Epithelial cell of proximal tubule (primary cell): ENCODE results near the gene PANX2. TPM values are rescaled to one million over a fixed set of nuclear protein-coding genes. Genes with fewer than 3 reads are reported as not detected.

ENCODE experiments used
- DNase-seq: peaks from one replicate; pipeline ENCODE4 v3.0.0-alpha.2; 2011; ENCODE audit warnings: low read depth
- H3K4me3 ChIP-seq: 2 replicates; pipeline ENCODE4 v1.5.1; 2011; ENCODE audit warnings: low read depth, mild to moderate bottlenecking, low read length
- total RNA-seq: library from RNA; depleted of rRNA; stranded (reverse); fragments of >200 nt; gene quantifications from 2 replicates; pipeline ENCODE4 v1.2.3, GENCODE V29; 2015
- TF ChIP-seq, protein P1 (sequence below): conservative IDR thresholded peaks from 2 replicates; pipeline ENCODE4 v1.5.1; 2012; ENCODE audit warnings: low read depth, mild to moderate bottlenecking, low read length

Gene PANX2
- total RNA-seq, 1 donor from 2014 or later = 0.12 TPM

DNA sequence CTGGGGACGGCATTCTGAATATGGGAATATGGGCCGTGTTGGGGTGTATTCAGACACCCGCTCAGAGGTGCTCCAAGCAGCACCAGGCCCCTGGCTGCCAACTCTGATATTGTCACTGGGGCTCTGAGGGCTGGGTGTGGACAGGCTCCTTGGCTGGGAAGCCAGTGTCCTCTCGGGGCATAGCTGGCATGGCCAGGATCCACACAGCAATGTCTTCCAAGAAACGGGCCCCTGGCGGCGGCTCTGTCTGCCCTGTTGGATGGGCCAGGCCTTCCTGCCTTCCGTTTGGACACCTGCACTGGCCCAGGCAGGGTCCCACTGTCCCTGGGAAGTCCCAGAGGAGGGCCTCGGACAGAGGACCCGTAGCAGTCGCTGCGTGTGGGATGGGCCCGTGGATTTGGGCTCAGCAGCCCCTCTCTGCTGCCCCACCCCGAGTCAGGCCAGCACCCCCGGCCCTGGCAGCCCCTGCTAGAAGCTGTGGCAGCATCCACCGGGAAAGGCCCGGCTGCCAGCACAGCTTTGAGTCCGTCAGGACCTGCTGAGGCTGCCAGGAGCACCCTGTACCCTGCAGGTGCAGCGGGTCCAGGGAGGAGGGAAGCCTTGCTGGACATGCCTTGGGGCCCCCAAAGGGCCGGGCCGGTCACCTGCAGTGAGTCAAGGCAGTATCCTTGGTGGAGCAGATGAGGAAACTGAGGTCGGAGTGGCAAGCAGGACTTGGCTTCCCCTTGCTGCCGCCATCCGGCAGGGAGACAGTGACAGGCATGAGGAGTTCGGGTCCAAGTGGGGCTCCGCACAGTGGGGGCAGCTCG lies 4.1 kb downstream of the PANX2 start:
- TF ChIP-seq, protein P1, sequence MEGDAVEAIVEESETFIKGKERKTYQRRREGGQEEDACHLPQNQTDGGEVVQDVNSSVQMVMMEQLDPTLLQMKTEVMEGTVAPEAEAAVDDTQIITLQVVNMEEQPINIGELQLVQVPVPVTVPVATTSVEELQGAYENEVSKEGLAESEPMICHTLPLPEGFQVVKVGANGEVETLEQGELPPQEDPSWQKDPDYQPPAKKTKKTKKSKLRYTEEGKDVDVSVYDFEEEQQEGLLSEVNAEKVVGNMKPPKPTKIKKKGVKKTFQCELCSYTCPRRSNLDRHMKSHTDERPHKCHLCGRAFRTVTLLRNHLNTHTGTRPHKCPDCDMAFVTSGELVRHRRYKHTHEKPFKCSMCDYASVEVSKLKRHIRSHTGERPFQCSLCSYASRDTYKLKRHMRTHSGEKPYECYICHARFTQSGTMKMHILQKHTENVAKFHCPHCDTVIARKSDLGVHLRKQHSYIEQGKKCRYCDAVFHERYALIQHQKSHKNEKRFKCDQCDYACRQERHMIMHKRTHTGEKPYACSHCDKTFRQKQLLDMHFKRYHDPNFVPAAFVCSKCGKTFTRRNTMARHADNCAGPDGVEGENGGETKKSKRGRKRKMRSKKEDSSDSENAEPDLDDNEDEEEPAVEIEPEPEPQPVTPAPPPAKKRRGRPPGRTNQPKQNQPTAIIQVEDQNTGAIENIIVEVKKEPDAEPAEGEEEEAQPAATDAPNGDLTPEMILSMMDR = no peak
- no peak for DNase-seq
- H3K4me3 ChIP-seq = no peak overlapping the region

DNA sequence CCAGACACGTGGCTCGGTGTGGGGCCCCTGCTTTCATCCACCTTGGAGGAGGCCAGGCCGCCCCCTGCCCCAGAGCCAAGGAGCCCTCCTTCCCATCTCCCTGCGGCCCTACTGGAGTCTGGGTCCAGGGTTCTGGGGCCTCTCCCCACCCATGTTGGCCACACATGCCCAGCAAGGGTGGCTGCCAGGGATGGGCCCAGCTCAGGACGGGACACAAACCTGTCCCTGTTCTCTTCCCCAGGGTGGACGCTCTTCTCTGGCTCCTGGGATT lies 4.6 kb downstream of the PANX2 start:
- TF ChIP-seq, protein P1 = no peak
- no peak overlapping the region for H3K4me3 ChIP-seq
- DNase-seq = no peak

DNA sequence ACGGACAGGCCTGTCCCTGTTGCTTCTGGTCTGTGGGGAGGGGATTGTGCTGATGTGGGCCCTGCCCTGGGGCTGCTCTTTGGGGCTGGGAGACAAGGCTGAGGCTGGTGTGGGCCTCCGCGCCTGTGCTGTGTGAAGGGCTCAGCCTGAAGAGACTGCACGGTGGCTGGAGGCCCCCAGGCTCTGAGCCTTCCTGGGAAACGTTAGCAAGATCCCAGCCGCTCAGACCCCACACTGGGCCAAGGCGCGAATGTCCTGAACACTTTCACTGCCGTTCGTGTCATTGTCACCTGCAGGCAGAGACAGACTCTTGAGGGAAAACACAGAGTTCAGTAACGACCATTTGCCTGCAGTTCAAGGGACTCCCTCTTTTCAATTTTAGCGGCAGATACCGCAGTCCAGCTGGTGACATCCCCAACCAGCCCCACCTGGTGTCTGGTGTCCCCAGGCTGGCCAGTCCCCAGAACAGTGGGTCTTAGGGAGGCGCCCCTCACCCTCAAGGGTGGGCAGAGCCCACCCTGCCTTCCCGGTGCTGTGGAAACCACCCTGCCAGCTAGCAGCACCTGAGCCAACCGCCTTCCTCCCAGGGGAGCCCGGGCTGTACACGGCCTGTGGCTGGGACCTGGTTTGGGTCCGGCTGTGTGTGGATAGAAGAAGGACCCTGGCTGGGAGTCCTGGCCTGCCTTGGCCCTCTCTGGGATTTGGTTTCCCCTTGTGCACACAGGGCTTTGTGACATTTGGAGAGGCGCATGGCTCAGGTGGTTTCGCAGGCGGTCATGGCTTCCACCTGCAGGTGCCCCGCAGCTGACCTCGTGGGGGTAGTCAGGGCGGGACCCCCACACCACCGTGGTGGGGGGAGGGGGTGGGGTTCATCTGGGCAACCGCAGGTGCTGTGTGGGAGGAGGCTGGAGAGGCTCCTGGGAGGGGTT lies 5.7 kb downstream of the PANX2 start:
- TF ChIP-seq, protein P1 = no peak
- H3K4me3 ChIP-seq = no peak overlapping the region
- no peak for DNase-seq

DNA sequence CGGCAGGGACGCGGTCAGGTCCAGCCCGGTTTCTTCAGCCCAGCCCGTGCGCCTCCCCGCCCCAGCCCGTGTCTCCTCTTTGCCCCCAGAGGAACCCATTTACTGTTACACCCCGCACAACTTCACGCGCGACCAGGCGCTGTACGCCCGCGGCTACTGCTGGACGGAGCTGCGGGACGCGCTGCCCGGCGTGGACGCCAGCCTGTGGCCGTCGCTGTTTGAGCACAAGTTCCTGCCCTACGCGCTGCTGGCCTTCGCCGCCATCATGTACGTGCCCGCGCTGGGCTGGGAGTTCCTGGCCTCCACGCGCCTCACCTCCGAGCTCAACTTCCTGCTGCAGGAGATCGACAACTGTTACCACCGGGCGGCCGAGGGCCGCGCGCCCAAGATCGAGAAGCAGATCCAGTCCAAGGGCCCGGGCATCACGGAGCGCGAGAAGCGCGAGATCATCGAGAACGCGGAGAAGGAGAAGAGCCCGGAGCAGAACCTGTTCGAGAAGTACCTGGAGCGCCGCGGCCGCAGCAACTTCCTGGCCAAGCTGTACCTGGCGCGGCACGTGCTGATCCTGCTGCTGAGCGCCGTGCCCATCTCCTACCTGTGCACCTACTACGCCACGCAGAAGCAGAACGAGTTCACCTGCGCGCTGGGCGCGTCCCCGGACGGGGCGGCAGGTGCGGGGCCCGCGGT lies 6.5 kb downstream of the PANX2 start:
- no peak for DNase-seq
- TF ChIP-seq, protein P1 = no peak
- no peak overlapping the region for H3K4me3 ChIP-seq

DNA sequence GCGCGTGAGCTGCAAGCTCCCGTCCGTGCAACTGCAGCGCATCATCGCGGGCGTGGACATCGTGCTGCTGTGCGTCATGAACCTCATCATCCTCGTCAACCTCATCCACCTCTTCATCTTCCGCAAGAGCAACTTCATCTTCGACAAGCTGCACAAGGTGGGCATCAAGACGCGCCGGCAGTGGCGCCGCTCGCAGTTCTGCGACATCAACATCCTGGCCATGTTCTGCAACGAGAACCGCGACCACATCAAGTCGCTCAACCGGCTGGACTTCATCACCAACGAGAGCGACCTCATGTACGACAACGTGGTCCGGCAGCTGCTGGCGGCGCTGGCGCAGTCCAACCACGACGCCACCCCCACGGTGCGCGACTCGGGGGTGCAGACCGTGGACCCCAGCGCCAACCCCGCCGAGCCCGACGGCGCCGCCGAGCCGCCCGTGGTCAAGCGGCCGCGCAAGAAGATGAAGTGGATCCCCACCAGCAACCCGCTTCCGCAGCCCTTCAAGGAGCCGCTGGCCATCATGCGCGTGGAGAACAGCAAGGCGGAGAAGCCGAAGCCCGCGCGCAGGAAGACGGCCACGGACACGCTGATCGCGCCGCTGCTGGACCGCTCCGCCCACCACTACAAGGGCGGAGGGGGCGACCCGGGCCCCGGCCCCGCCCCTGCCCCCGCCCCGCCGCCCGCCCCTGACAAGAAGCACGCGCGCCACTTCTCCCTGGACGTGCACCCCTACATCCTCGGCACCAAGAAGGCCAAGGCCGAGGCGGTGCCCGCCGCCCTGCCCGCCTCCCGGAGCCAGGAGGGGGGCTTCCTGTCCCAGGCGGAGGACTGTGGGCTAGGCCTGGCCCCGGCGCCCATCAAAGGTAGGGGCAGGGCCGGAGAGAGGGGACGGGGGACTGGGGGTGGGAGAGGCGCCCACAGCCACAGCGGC lies 7.3 kb downstream of the PANX2 start:
- TF ChIP-seq, protein P1 = no peak
- H3K4me3 ChIP-seq = no peak overlapping the region
- no peak for DNase-seq

DNA sequence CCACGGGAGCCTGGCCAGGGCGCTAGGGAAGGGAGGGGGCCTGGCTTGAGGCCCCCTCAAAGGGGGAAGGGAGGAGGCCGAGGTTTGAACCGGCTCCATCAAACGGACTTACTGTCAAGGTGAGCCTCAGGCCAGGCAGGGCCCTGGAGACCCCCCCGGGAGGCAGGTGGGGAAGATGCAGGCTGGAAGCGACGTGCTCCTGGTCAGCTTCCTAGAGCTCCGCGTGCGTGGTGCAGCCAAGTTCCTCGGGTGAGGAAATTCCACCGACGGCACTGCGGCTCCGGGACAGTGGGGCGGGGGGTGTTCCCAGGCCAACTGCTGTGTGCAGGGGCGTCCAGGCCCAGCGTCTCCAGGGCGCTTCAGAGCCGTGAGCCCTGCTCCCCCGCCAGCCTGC lies 7.9 kb downstream of the PANX2 start:
- no peak overlapping the region for H3K4me3 ChIP-seq
- TF ChIP-seq, protein P1 = no peak

More for the DNA sequence above, 7.9 kb downstream of the PANX2 start:
- no peak for DNase-seq
